D341Med (cell line): ENCODE measurements around the gene XKRX.

Experiments used
- DNase-seq: peaks from one replicate; pipeline ENCODE4 v3.0.0; 2012; ENCODE audit warnings: low spot score

Gene XKRX

DNA sequence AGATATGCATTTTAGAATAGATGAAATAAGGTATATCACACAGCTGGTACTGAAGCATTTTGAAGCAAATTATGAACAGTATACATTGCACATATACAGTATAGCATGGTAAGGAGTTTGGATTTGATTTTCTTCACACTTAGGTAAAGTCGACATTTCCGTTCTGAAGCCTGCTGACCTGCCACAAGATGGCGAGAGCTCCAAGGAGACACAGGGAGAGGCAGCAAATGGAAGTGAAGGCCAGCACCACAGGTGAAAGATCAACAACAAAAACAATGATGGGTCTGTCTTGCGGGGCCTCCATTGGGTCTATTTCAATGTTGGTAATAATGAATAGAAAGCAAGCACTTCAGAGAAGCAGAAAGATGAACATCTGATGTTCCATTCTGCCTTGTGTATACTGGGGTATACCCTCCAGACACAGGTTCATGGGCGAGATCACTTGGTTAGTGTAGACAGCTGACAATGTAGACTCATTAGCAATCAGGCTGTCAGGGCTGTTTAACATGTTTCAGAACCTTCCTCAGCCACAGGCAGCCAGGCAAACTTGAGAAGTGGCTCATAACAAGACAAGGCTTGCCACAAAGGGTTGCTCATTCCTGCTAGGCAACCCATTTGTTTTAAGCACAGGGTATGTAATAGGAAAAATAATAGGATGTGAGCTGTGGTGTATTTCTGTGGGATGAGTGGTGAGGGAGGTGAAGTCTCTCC, 33.2 kb downstream of the XKRX start:
- peak; percentile 43 for DNase-seq

DNA sequence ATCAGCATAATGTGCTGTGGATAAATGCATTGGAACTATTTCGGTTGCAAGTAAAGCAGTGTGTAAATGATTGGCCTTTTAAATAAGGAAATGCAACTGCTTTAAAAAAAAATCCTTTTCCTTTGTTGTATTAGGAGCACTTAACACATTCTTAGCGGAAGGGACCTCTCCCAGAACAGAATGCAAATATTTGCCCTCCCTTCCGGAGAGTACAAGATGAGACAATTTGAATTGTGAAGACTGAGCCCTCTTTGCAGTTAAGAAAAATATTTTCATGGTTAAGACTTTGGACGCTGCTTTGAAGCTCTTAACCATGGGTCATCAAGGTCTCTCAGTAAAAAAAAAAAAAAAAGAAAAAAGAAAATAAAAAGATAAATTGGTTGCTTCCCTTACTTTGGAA, 45.1 kb downstream of the XKRX start:
- DNase-seq: no peak

DNA sequence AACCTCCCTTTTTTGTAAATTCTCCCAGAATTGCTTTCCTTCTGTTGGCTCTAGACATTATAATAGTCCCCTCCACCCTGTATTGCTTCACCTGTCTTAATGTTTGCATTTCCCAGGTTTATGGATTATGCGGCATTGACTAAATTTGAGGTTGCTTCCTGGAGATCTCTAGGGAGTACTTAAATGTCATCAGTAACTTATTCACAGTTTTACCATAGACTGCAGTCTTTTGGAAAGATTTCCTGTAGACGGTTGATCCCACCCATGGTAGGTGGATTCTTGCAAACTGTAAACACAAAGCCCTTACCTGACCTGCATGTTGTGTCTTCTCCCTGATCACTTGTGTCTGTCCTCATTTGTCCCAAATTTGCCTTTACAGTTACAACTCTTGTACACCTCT, 48.3 kb downstream of the XKRX start:
- DNase-seq: no peak

DNA sequence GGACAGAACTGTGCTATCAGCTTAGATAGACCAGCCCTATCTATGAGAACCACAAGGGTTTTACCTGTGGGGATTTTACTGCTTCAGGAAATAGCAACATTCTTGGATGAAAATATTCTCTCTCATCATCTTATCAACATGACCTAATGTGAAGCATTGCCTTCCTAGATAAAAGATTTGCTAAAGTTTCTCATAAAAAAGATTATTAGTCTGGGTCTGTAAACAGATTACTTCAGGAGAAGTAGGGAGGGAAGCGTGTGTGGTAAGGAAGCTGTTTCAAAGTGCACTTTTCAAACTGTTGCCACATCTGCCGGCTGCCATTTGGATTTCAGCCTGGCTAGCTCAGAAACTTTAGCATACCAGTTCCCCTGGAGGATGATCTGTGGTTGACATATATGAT, 54.4 kb downstream of the XKRX start, which contains the start of gene NOX1:
Gene NOX1 (minus strand): TSS at position 35 of the 400 bp plus-strand sequence. CDS start 220 bp downstream, outside the sequence.
- no peak for DNase-seq

DNA sequence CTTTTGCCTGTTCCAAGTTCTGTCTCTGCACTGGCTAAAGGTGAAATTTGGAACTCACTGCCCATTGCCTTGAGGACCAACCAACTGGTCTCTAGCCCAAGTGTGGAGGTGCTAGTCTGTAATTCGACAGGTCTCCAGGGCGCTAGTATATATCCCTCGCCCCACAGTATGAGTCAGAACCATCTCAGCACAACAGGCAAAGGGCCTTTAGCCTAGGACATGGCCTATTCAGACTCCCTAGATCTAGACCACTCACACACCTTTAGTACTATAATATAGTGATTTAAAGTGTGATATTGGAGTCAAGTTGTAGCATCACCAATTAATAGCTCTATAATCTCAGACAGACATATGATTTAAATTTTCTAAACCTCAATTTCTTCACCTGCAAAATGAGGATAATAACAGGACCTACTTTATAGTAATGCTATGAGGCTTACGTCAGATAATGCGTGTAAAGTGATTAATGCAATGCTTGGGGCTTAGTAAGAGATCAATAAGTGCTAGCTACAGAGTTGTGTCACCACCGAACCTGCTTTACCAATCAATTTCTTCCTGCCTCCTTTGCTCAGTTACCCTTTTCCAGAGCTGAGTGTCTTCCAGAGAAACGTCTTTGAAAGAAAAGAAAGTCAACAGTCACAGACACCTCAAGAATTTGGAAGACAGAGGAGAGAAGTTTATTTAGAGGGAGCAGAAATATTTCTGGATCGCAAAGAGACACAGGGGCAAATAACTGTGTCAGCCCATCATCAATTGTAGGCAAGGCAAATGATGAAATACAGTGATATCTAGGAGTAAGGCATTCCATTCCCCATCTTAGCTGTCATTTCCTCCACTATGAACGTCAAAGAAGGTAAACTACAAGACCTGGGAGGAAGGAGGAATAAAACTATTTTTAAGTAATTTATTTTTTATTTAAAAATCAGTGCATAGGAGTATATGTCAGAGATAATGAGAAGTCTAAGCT, 56.8 kb downstream of the XKRX start:
- no peak for DNase-seq

DNA sequence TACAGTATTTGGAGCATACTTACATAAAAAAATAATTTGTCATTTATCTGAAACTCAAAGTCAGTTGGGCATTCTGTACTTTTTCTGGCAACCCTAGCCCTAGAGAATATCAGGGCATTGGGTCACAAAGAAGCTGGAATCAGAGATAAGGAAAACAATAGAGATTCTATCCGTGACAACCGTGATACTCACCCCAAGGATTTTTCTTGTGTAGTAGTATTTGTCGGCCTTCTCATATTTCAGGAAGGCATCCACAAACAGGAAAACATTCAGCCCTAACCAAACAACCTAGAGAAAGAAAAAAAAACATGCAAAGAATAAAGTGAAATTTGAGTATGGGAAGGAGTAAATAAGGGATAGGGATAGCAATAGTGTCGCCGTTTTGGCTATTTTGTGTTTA, 58.2 kb downstream of the XKRX start:
- DNase-seq: no peak

DNA sequence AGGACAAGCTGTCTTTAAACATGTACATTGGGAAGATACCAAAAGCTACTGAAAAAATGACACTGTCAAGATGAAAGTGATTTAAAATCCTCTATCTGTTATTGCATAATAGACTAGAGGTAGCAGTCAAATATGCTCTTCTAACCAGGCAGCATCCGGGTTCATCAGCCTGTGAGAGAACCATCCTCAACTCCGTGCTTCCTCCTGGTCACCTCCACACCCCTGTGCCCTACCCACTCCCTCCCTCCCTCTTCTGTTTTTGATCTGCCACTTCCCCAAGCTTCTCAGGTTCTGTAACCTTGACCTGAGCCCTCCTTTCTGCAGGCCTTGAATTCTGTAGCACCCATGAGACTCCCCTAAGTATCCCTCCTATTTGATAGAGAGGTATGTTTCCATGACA, 60.4 kb downstream of the XKRX start:
- DNase-seq: no peak

DNA sequence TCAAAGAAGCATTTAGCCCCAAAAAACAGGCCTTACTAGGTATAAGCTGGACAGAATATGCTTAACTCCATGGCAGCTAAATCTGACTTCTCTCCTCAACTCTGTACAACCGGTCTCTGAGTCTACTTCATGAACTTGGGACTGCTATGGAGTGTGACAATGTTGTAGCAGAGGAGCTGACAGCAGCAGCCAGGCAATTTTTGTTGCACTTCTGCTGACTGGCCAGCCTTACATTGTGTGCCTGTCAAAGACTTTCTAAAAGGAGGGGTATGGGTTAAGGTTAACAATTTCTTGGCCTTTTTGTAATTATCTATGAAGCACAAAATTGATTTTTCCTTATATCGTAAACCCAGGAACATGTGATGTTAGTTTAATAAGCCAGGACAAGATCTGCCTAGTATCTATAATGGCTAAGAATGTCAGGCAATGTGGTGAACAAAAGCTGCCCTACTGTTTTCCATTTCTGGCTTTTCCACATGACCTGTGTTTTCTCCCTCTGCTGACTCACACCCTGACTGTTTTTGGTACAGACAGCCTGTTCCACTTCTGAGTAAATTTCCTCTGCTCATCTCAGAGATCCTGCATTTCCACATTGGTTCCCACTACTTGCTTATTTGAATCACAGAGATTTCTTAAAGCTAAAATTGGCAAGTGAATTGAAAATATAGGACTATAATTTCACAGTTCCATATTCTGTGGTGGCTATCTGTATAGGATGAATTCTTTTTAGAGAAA, 63.9 kb downstream of the XKRX start:
- no peak for DNase-seq
